ENCODE measurements around the gene YEATS2.

- TF ChIP-seq CTCF (conservative IDR thresholded peaks at IDR 0.05 in 1 of 2, IDR thresholded peaks at IDR 0.05 in 1 of 2; ENCODE audit: low read depth in 1 of 2, low read length in 2 of 2), result no peak
- no peak for TF ChIP-seq EZH2 (IDR thresholded peaks at IDR 0.05; ENCODE audit: low read length, missing control alignments)
Observed at GRCh38 chr3:183781246-183781645, 83.6 kb downstream of the YEATS2 start.
